ENCODE data around the gene HRH1.

Gene HRH1

DNA sequence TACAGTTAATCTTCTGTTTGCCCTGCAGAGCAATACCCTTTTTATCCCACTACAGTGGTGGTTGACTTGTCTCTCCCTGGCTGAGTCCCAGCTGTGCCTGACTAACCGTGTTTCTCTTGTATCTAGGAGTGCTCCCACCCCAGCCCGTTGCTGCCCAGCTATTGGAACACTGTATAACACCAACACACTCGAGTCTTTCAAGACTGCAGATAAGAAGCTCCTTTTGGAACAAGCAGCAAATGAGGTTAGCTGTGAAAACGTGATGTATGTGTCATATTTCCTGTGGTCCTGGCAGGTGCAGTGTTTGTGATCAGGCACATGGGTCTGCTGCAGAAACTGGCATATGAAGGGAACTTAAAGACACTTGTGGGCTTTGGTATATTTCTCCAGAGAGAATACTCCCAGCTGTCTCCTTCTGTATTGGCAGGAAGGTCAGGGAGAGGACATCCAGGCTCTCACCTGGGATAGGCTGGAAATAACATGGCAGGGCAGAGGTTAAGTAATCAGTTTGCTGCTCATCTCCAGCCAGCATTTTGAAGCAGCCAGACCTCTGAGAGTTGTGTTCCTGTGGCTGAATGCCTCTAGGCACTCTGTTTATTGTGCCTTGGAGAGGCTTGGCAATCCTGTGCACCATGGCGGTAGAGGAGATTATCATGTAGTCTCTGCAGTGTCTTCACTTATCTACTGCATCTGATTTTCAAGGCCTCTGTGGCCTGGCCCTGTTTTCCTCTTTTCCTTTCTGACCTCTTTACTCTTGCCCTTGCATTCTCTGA lies 152.7 kb downstream of the HRH1 start:
- DNase-seq (ENCODE audit: low read depth in 2 of 3, low spot score in 1 of 3) = peak in 1 of 3 donors; percentile 8

DNA sequence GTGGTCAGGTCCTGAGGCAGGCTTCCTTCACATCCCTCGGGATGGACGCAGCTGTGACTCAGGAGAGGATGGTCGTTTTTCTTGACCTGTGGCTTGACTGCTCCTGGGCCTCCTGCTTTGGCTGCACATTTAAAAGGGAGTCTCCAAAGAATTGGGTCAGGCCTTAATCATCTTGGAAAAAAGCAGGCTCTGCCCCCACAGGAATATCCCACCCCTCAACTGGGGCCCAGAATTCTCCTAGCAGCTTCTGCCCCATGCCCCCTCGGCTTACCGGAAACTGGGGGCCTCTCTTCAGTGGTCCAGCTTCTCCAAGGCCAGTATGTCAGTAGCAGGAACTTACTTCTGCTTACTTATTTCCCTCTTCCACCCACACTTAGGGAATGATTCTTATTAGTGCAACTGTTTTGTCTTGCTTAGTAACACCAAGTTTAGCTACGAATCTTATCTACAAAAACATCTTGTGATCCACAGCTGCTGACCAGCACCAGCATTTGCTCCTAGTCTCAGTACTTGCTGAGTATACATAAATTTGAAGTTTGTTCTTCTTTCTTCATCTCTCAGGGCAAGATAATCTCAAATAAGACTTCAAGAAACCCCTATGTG lies 153.6 kb downstream of the HRH1 start:
- no peak for DNase-seq (ENCODE audit: low read depth in 2 of 3, low spot score in 1 of 3)

DNA sequence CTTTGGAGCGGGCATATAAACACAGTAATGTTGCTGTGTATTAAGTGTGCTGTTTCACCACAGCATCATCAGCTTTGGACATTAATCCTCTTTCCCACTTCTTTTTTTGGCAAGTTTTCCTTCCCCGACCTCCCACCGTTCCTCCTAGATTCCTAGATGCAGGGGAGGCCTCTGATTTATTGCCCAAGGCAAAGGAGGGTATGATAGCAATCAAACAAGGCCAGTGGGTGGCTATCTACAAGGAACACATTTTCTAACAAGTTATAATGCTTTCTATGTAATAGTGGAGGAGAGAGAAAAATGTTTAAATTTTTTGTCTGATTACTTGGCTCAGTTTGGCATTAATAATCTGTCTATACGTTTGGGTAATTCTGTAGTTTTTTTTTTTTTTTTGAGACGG lies 156.0 kb downstream of the HRH1 start:
- no peak for DNase-seq (ENCODE audit: low read depth in 2 of 3, low spot score in 1 of 3)

DNA sequence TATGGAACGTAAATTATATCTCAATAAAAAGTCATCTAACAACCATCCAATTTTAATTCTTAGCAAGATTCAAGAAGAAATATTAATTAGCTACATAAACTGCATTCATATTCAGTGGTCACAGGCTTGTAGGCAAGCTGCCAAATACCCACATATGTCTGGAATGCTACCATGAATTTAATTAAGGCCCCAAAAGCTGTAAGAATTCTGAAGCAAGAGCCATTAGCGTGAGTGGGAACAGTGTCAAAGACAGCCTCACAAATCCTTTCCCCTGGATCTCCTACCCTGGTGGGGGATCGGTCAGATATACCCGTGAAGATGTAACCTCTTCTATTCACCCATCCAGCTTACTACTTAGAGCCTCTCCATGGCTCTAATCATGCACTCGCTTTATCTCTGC lies 157.9 kb downstream of the HRH1 start:
- no peak for DNase-seq (ENCODE audit: low read depth in 2 of 3, low spot score in 1 of 3)
